GM12878 (cell line): ENCODE data around the gene ATP6V1G1. TPM values are rescaled to one million over a fixed set of nuclear protein-coding genes. Genes with fewer than 3 reads are reported as not detected.

Experiments
- ATAC-seq: fragments of 200-7000 bp; cut with Tn5 transposase; 3 replicates; pipeline ENCODE4 v1.9.1; 2020; ENCODE audit warnings: mild to moderate bottlenecking, moderate library complexity
- BruUV-seq: library from RNA; stranded (reverse); fragments of 400-500 nt; replicated peaks from 2 replicates; lab custom pipeline; 2021; lab: Mats Ljungman, UMichigan
- CTCF ChIA-PET: fragments of 300-600 bp; sonication (Branson Sonifier 250); formaldehyde crosslinking; extraction: SDS; loops from one replicate; lab custom pipeline; 2021; ENCODE audit warnings: inconsistent platforms; lab: Yijun Ruan, JAX
- POLR2A ChIA-PET: fragments of 350-600 bp; formaldehyde crosslinking; extraction: SDS; loops from one replicate; lab custom pipeline; 2021; ENCODE audit warnings: inconsistent platforms; lab: Charles Lee
- RAD21 ChIA-PET: fragments of 300-600 bp; sonication (Branson Sonifier 250); formaldehyde crosslinking; loops from one replicate; lab custom pipeline; 2023; ENCODE audit warnings: antibody characterized with exemption; ENCODE audit not compliant: unreplicated experiment; lab: Charles Lee
- SMC1A ChIA-PET: fragments of 300-600 bp; sonication (Branson Sonifier 250); formaldehyde crosslinking; loops from one replicate; lab custom pipeline; 2023; ENCODE audit not compliant: unreplicated experiment, uncharacterized antibody; lab: Charles Lee
- DNase-seq: peaks from one replicate; pipeline ENCODE4 v3.0.0-alpha.2; 2011; ENCODE audit warnings: low read depth, low spot score
- FAIRE-seq: peaks from 3 replicates; lab custom pipeline; 2011; peaks lifted over from hg19 to GRCh38; lab: Jason Lieb, UNC
- H2AFZ ChIP-seq: 2 replicates; pipeline ENCODE4 v1.6.0; 2011; ENCODE audit warnings: low read depth, low read length, control low read depth; ENCODE audit not compliant: control insufficient read depth
- H3K27ac ChIP-seq: 2 replicates; pipeline ENCODE4 v1.5.1; 2011; ENCODE audit warnings: control low read depth; ENCODE audit not compliant: control insufficient read depth, insufficient read depth
- H3K27me3 ChIP-seq, 2 experiments: replicated peaks in 1 of 2; 2 replicates each; pipeline versions ENCODE4 v1.6.0 to v1.6.1; 2011; ENCODE audit warnings: low read length in 1 of 2; ENCODE audit not compliant: control insufficient read depth in 2 of 2, insufficient read depth in 2 of 2
- H3K36me3 ChIP-seq, 2 experiments: 2 replicates each; pipeline ENCODE4 v1.5.1; 2011; ENCODE audit warnings: low read length in 1 of 2; ENCODE audit not compliant: control insufficient read depth in 2 of 2, insufficient read depth in 2 of 2
- H3K4me1 ChIP-seq: 2 replicates; pipeline ENCODE4 v1.6.1; 2011; ENCODE audit warnings: mild to moderate bottlenecking, low read length, moderate library complexity, mixed read lengths; ENCODE audit not compliant: control insufficient read depth, insufficient read depth
- H3K4me2 ChIP-seq: 2 replicates; pipeline ENCODE4 v1.6.0; 2011; ENCODE audit warnings: control low read depth; ENCODE audit not compliant: control insufficient read depth, insufficient read depth
- H3K4me3 ChIP-seq: fragments of 200-600 bp; sonication (generic); 2 replicates; pipeline ENCODE4 v1.5.1; 2016
- H3K79me2 ChIP-seq: 2 replicates; pipeline ENCODE4 v1.6.0; 2011; ENCODE audit warnings: low read length; ENCODE audit not compliant: control insufficient read depth, insufficient read depth
- H3K9ac ChIP-seq: 2 replicates; pipeline ENCODE4 v1.8.0; 2011; ENCODE audit warnings: low read length, control low read depth, mixed read lengths; ENCODE audit not compliant: control insufficient read depth, insufficient read depth
- H3K9me3 ChIP-seq: replicated peaks from 3 replicates; pipeline ENCODE4 v1.5.1; 2011; ENCODE audit warnings: mild to moderate bottlenecking, low read length; ENCODE audit not compliant: control insufficient read depth, insufficient read depth
- H4K20me1 ChIP-seq: 2 replicates; pipeline ENCODE4 v1.6.0; 2011; ENCODE audit not compliant: control insufficient read depth, insufficient read depth
- BACH1 ChIP-seq: fragments of 450-650 bp; IDR thresholded peaks from 2 replicates; pipeline ENCODE4 v1.6.1; 2017; ENCODE audit warnings: mild to moderate bottlenecking, borderline replicate concordance
- CEBPB ChIP-seq, 2 experiments: fragments of 150-350 bp in 1 of 2; IDR thresholded peaks; 2 replicates each; pipeline ENCODE4 v1.6.1; 2012 to 2014; ENCODE audit warnings: low read depth in 2 of 2, low read length in 2 of 2, borderline replicate concordance in 1 of 2, inconsistent platforms in 1 of 2
- CHD1 ChIP-seq: IDR thresholded peaks from 2 replicates; pipeline ENCODE4 v1.6.1; 2012; ENCODE audit warnings: low read depth, low read length, improper control_type of control experiment
- CREB1 ChIP-seq: IDR thresholded peaks from 2 replicates; pipeline ENCODE4 v1.6.1; 2012; ENCODE audit warnings: low read depth, mild to moderate bottlenecking, inconsistent platforms
- E4F1 ChIP-seq: fragments of 450-650 bp; IDR thresholded peaks from 2 replicates; pipeline ENCODE4 v1.6.1; 2018; ENCODE audit warnings: borderline replicate concordance, mild to moderate bottlenecking; ENCODE audit not compliant: partially characterized antibody
- FOXK2 ChIP-seq: fragments of 450-650 bp; IDR thresholded peaks from 2 replicates; pipeline ENCODE4 v1.6.1; 2017; ENCODE audit warnings: mild to moderate bottlenecking, moderate library complexity
- HDGF ChIP-seq: fragments of 450-650 bp; IDR thresholded peaks from 2 replicates; pipeline ENCODE4 v1.6.1; 2016; ENCODE audit warnings: antibody characterized with exemption
- IKZF2 ChIP-seq, 2 experiments: fragments of 450-650 bp; IDR thresholded peaks; 2 replicates each; pipeline ENCODE4 v1.6.1; 2017; ENCODE audit warnings: mild to moderate bottlenecking in 2 of 2, moderate library complexity in 2 of 2
- MEF2B ChIP-seq: fragments of 450-650 bp; IDR thresholded peaks from 2 replicates; pipeline ENCODE4 v1.6.1; 2018; ENCODE audit warnings: mild to moderate bottlenecking, moderate library complexity; ENCODE audit not compliant: partially characterized antibody, poor library complexity, severe bottlenecking
- MXI1 ChIP-seq: fragments of 150-350 bp; IDR thresholded peaks from 2 replicates; pipeline ENCODE4 v1.6.1; 2011; ENCODE audit warnings: low read depth, mild to moderate bottlenecking, inconsistent platforms, low read length, improper control_type of control experiment
- POLR2A ChIP-seq: IDR thresholded peaks from 2 replicates; pipeline ENCODE4 v1.6.1; 2011; ENCODE audit warnings: low read depth, mild to moderate bottlenecking, low read length
- POU2F2 ChIP-seq: IDR thresholded peaks from 3 replicates; pipeline ENCODE4 v1.6.1; 2011; ENCODE audit warnings: low read depth, mild to moderate bottlenecking, low read length, borderline replicate concordance
- RB1 ChIP-seq: fragments of 450-650 bp; formaldehyde crosslinking; IDR thresholded peaks from 2 replicates; pipeline ENCODE4 v1.6.1; 2017; ENCODE audit warnings: mild to moderate bottlenecking, borderline replicate concordance
- SKIL ChIP-seq: fragments of 450-650 bp; IDR thresholded peaks from 2 replicates; pipeline ENCODE4 v1.6.1; 2017; ENCODE audit warnings: mild to moderate bottlenecking, low read depth, inconsistent platforms; ENCODE audit not compliant: poor library complexity, severe bottlenecking
- SMC3 ChIP-seq: IDR thresholded peaks from 2 replicates; pipeline ENCODE4 v1.6.1; 2011; ENCODE audit warnings: low read length, improper control_type of control experiment, borderline replicate concordance
- SP1 ChIP-seq: IDR thresholded peaks from one replicate; pipeline ENCODE4 v1.6.1; 2011; ENCODE audit warnings: low read depth, low read length
- ZNF217 ChIP-seq: fragments of 450-650 bp; IDR thresholded peaks from 2 replicates; pipeline ENCODE4 v1.6.1; 2017; ENCODE audit warnings: antibody characterized with exemption, mild to moderate bottlenecking
- ZZZ3 ChIP-seq: IDR thresholded peaks from 2 replicates; pipeline ENCODE4 v1.6.1; 2011; ENCODE audit warnings: low read depth; ENCODE audit not compliant: control insufficient read depth, insufficient read length
- WGBS: methylation state at CpG from one replicate; pipeline ENCODE4 v1.1.6; 2016; ENCODE audit warnings: low lambda C conversion rate; ENCODE audit not compliant: insufficient replicate concordance, insufficient coverage; ENCODE audit errors: missing lambda C conversion rate; 5-methylcytosine and 5-hydroxymethylcytosine counted together
- in situ Hi-C: fragments of 300-500 bp; cut with MboI; formaldehyde crosslinking; loops from 9 replicates; pipeline ENCODE4 v1.14.3; 2018; ENCODE audit warnings: mixed read lengths
- intact Hi-C: fragments of 100-400 bp; cut with micrococcal nuclease; formaldehyde crosslinking; loops from one replicate; pipeline ENCODE4 v1.14.2; 2022; ENCODE audit not compliant: unreplicated experiment
- polyA plus RNA-seq, 11 experiments: library from polyadenylated mRNA; depleted of rRNA in 4 of 11; unstranded in 6 of 11; stranded (reverse) in 5 of 11; fragments of >200 nt; fragmentation: Nextera tagmentation in 4 of 11; fragmentation: Illumina TruSeq in 1 of 11; extraction: Ambion mirVana in 4 of 11; extraction: Trizol in 1 of 11; gene quantifications; 1 replicate in 1 of 11; 2 replicates in 10 of 11; pipeline versions ENCODE4 v1.2.1 to v1.2.3, GENCODE V29; 2011 to 2016; ENCODE audit warnings: inconsistent platforms in 2 of 11, missing spikeins in 2 of 11, low read depth in 1 of 11
- total RNA-seq, 4 experiments: library from RNA; depleted of rRNA in 3 of 4; stranded (reverse); fragments of >200 nt in 3 of 4; fragmentation: Illumina TruSeq in 1 of 4; extraction: Trizol in 1 of 4; gene quantifications; 2 replicates each; pipeline versions ENCODE4 v1.2.1 to v1.2.3, GENCODE V29; 2013 to 2021

The ATP6V1G1 gene
- total and polyA plus RNA-seq, 10 of the 15 experiments (the other 5 are each of a cell fraction or from before 2014, with no cell fraction given), result 34.2 to 204 (median 82.5) TPM

- H3K79me2 ChIP-seq, result peaks cover 67% of the 10 kb centered on the region
- FAIRE-seq (no peak), DNase-seq (no peak), ATAC-seq (peak; percentile 20)
- no peaks in the 10 kb centered on the region; a peak in 1 of 4 replicates for H3K36me3 ChIP-seq
- ChIA-PET SMC1A (interaction anchor here (0.7 to 4.5 kb wide), 9 partner anchors 8 to 226 kb away, joined by 3 to 28 read pairs (median 5); partner anchors contain the start of gene ATP6V1G1), POLR2A (interaction anchor here (0.5 to 4.4 kb wide), 15 partner anchors 8 to 226 kb away, joined by 3 to 30 read pairs (median 6); partner anchors contain the start of genes AKNA and ATP6V1G1), CTCF (interaction anchor here (0.7 to 2.5 kb wide), 10 partner anchors 8 to 227 kb away, joined by 3 to 19 read pairs (median 4); partner anchors contain the start of gene ATP6V1G1), RAD21 (interaction anchor here (0.8 to 5.1 kb wide), 11 partner anchors 8 to 227 kb away, joined by 3 to 40 read pairs (median 5); partner anchors contain the start of genes AKNA and ATP6V1G1)
- peak overlapping the region; percentile 100 for H3K4me2 ChIP-seq
- in situ Hi-C loops (loop anchor here (5.0 kb wide), 1 partner anchor 224 kb away; the partner anchor contains the start of gene AKNA), intact Hi-C loops (loop anchor here (5.0 kb wide), 2 partner anchors 41 to 224 kb away; partner anchors contain the start of gene AKNA)
- BruUV-seq, result no TSS peak
- WGBS, result 1% methylated on average over 34 of the region's 58 CpGs
- H3K4me1 ChIP-seq, result peaks cover 63% of the 10 kb centered on the region
- no peaks in the 10 kb centered on the region for H3K9me3 ChIP-seq
- H2AFZ ChIP-seq, result peak overlapping the region; percentile 58
- peak overlapping the region; percentile 95 for H3K9ac ChIP-seq
- peak overlapping the region; percentile 95 for H3K4me3 ChIP-seq
- H3K27me3 ChIP-seq, result no peaks in the 10 kb centered on the region
- peak overlapping the region; percentile 98 for H3K27ac ChIP-seq
- no peaks in the 10 kb centered on the region for H4K20me1 ChIP-seq
- TF ChIP-seq CHD1 (0 out of 2 replicates have a peak, but pooled peaks have one; percentile 77), HDGF (peak; percentile 21; the same call in 1 of the 2 replicates), MXI1 (0 out of 2 replicates have a peak, but pooled peaks have one; percentile 42), SP1 (no peak), E4F1 (no peak), POU2F2 (no peak; the same call in 2 of the 3 replicates), CEBPB (IDR thresholded peaks at IDR 0.05; ENCODE audit: borderline replicate concordance in 1 of 2, low read depth in 2 of 2, low read length in 2 of 2) (peak in 1 of 2 experiments; percentile 28; a peak in 1 of 4 replicates), CREB1 (no peak), RB1 (no peak; the same call in 1 of the 2 replicates), SMC3 (no peak), SKIL (no peak), ZZZ3 (no peak), BACH1 (peak; percentile 48), IKZF2 (IDR thresholded peaks at IDR 0.05) (no peak; a peak in 1 of 4 replicates), FOXK2 (no peak), POLR2A (peak; percentile 63), MEF2B (peak; percentile 77), ZNF217 (no peak)
Observed at GRCh38 chr9:114611516-114612271, 24.1 kb downstream of the ATP6V1G1 start.
